ENCODE data around the gene RIPPLY3.
A peak's percentile ranks its signal among the peaks of the same experiment; 100 is the strongest.

The RIPPLY3 gene, protein sequence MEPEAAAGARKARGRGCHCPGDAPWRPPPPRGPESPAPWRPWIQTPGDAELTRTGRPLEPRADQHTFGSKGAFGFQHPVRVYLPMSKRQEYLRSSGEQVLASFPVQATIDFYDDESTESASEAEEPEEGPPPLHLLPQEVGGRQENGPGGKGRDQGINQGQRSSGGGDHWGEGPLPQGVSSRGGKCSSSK

DNA sequence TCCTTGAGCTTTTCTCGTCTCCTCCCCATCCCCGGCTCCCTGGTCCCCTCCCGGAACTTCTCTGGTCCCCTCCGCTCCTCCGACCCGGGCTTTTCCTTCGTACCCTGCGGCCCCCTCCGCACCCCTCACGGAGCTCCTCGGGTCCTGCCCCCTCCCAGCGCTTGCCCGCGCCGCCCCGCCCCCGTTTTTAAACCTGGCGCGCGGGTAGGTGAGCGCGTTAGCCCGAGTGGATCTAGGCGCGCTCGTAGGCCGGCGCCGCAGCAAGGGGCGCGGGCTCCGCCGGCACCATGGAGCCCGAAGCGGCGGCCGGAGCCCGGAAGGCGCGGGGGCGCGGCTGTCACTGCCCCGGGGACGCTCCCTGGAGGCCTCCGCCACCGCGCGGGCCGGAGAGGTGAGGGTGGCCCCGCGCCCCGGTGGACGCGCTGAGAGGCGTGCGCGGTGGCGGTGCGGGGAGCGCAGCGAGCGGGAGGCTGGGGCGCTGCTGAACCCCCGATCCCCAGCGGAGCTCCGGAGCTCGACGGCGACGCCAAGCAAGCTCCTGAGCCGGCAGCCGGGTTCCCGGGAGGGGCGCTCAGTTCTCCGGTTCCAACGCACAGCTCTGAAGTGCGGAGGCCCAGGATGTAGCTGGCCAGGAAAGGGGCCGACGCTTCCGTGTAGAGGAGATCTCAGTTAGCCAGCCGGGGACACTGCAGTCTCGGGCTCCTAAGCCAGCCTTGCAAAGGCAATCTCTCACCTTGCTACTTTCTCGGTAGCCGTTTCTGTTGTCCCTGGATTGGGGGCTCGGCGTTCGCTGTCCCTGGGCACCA, at the start of gene RIPPLY3:
TSS of gene RIPPLY3 (plus strand) at position 217 of the 806 bp plus-strand sequence. CDS start at position 288, 71 bp downstream.
- TF ChIP-seq MYC (IDR thresholded peaks at IDR 0.05; ENCODE audit: low read depth, low read length) (no peak), POLR2A (IDR thresholded peaks at IDR 0.05; ENCODE audit: extremely low read depth, insufficient read length) (no peak)
- TF ChIP-seq, protein P1, sequence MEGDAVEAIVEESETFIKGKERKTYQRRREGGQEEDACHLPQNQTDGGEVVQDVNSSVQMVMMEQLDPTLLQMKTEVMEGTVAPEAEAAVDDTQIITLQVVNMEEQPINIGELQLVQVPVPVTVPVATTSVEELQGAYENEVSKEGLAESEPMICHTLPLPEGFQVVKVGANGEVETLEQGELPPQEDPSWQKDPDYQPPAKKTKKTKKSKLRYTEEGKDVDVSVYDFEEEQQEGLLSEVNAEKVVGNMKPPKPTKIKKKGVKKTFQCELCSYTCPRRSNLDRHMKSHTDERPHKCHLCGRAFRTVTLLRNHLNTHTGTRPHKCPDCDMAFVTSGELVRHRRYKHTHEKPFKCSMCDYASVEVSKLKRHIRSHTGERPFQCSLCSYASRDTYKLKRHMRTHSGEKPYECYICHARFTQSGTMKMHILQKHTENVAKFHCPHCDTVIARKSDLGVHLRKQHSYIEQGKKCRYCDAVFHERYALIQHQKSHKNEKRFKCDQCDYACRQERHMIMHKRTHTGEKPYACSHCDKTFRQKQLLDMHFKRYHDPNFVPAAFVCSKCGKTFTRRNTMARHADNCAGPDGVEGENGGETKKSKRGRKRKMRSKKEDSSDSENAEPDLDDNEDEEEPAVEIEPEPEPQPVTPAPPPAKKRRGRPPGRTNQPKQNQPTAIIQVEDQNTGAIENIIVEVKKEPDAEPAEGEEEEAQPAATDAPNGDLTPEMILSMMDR (IDR thresholded peaks at IDR 0.05; ENCODE audit: low read depth, low read length), result no peak
- TF ChIP-seq, protein P2, sequence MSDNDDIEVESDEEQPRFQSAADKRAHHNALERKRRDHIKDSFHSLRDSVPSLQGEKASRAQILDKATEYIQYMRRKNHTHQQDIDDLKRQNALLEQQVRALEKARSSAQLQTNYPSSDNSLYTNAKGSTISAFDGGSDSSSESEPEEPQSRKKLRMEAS (IDR thresholded peaks at IDR 0.05; ENCODE audit: low read depth, low read length), result no peak
- H3K4me3 ChIP-seq (ENCODE audit: low read depth, low read length), result no peak within 1 kb of the TSS
- peak; percentile 38 for DNase-seq (ENCODE audit: low read depth)

DNA sequence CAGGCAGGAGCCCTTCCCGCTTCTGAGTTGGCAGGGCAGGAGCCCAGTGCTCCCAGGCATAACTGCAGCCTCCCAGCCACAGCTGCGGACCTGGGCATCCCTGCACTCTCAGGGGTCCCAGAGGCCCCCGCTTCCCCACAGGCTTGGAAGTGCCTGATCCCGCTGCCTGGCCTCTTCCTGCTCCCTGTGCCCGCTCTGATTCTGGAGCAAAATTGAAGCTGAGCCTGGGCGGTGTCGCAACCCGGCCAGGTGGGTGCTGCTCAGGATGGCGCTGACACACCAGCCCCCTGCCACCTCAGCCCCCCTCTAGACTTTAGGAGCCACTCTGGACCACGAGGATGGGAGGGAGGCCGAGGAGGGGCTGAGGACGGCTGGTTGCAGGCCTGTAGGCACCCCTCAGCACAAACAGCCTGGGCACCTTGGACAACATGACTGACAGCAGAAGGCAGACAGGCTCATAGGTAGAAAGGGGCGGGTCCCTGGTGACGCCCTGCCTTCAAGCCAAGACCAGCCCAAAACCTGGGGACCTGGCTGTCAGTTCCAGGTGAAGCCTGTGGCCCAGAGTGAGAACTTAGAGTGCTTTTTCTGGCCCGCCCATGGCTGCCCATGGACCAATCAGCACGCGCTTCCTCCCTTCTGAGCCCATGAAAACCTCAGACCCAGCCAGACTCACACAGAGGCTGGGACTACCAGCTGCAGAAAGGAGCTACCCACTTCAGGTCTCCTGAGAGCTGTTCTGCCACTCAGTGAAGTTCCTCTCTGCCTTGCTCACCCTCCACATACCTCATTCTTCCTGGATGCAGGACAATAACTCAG, 47.3 kb upstream of the RIPPLY3 start:
- no peak for DNase-seq (ENCODE audit: low read depth)
- TF ChIP-seq, protein P1 (IDR thresholded peaks at IDR 0.05; ENCODE audit: low read depth, low read length), result no peak
- TF ChIP-seq MYC (IDR thresholded peaks at IDR 0.05; ENCODE audit: low read depth, low read length) (no peak), POLR2A (IDR thresholded peaks at IDR 0.05; ENCODE audit: extremely low read depth, insufficient read length) (no peak)
- TF ChIP-seq, protein P2 (IDR thresholded peaks at IDR 0.05; ENCODE audit: low read depth, low read length), result no peak
- H3K4me3 ChIP-seq (ENCODE audit: low read depth, low read length), result no peak overlapping the region

DNA sequence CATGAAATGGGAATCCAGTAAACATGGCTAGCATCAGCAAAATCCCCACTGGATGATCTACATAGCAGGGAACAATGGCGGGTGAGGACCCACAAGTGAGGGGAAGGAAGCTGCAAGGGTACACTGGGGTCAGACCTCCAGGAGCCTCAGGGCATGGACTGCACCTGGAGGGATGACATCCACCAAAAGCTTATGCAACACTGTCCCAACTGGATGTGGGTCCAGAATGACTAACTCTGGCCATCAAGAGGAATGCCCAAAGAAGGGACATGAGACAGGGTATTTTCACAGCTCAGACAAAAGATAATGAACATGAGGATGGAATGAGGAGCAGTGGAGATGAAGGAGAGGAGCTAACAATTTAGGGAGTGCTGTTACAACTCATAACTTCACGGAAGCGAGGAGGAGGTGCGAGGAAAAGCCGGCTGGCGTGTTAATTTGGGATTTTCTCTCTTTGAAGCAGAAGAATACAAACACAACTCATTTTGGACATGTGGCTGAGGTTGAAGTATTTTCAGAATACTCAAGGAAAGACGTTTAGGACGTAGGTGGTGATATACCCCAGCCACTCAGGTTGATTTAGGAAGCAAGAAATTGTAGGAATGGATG, 45.7 kb upstream of the RIPPLY3 start:
- H3K4me3 ChIP-seq (ENCODE audit: low read depth, low read length), result no peak overlapping the region
- no peak for DNase-seq (ENCODE audit: low read depth)
- TF ChIP-seq POLR2A (IDR thresholded peaks at IDR 0.05; ENCODE audit: extremely low read depth, insufficient read length), result no peak
- TF ChIP-seq, protein P2 (IDR thresholded peaks at IDR 0.05; ENCODE audit: low read depth, low read length), result no peak
- TF ChIP-seq, protein P1 (IDR thresholded peaks at IDR 0.05; ENCODE audit: low read depth, low read length), result no peak
- TF ChIP-seq MYC (IDR thresholded peaks at IDR 0.05; ENCODE audit: low read depth, low read length), result no peak

DNA sequence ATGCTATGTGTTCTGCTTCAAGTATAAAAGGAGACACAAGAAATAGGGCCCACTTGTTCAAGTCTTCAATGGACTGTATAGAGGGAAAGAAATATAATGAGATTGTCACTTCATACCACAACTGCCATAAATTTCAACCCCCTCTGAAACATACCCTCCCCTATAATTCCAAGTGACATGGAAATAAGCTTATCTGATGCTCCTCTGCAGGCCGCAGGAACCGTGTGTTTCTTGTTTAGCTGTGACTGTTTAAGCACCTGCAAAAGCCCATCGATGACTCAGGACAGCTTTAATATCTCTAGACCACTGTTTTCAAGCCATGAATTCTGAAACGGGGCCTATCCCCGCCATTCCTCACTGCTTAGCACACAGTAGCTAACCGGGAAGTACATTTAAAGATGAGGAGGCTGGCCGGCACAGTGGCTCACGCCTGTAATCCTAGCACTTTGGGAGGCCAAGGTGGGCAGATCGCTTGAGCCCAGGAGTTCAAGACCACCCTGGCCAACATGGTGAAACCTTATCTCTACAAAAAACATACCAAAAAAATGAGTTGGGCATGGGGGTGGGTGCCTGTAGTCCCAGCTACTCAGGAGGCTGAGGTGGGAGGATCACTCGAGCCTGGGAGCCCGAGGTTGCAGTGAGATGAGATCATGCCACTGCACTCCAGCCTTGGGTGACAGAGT, 44.3 kb upstream of the RIPPLY3 start:
- no peak for TF ChIP-seq POLR2A (IDR thresholded peaks at IDR 0.05; ENCODE audit: extremely low read depth, insufficient read length)
- TF ChIP-seq MYC (IDR thresholded peaks at IDR 0.05; ENCODE audit: low read depth, low read length), result no peak
- TF ChIP-seq, protein P2 (IDR thresholded peaks at IDR 0.05; ENCODE audit: low read depth, low read length), result no peak
- DNase-seq (ENCODE audit: low read depth), result no peak
- no peak overlapping the region for H3K4me3 ChIP-seq (ENCODE audit: low read depth, low read length)

DNA sequence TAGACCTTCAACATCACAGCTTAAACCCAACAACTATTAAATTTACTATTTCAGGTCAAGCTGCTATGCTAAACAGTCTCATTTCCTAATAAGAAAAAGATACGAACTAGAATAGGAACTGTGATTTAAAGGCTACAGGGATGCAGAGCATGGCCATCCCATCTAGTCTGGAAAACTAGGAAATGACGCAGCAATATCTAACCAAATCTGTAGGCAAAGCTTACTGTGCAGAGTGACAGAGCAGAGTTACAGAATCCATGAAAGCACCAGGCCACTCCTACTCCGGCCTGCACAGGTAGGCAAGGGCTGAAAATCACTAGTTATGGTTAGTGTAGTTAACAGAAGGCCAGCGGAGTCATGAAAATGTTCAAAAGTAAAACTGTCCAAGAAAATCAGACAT, 42.1 kb upstream of the RIPPLY3 start:
- H3K4me3 ChIP-seq (ENCODE audit: low read depth, low read length), result no peak overlapping the region
- TF ChIP-seq POLR2A (IDR thresholded peaks at IDR 0.05; ENCODE audit: extremely low read depth, insufficient read length) (no peak), MYC (IDR thresholded peaks at IDR 0.05; ENCODE audit: low read depth, low read length) (no peak)
- TF ChIP-seq, protein P2 (IDR thresholded peaks at IDR 0.05; ENCODE audit: low read depth, low read length), result no peak
- TF ChIP-seq, protein P1 (IDR thresholded peaks at IDR 0.05; ENCODE audit: low read depth, low read length), result no peak
- DNase-seq (ENCODE audit: low read depth), result no peak
